Measurements from ENCODE around the gene HOOK2. TPM values are rescaled to one million over a fixed set of nuclear protein-coding genes. Genes with fewer than 3 reads are reported as not detected.

HOOK2 gene
- total and polyA plus RNA-seq, 9 of the 15 experiments (the other 6 are each of a cell fraction or from before 2014, with no cell fraction given), result 1.3 to 17.2 (median 9.9) TPM

GRCh38 chr19:12791345-12792050, 16.1 kb upstream of the HOOK2 start, which contains the start of gene JUNB:
Gene JUNB, plus strand, starts transcription at chr19:12791486. Its CDS starts 286 bp downstream, at chr19:12791772.
- CTCF ChIA-PET (ENCODE audit: low intra/inter-chr PET ratio), result no interaction called here
- WGBS (ENCODE audit: insufficient coverage, low coverage, missing lambda C conversion rate), result under 1% methylated on average over 65 of the region's 73 CpGs
- Histone ChIP-seq H3K4me2 (ENCODE audit: insufficient read depth, low read length) (peak within 1 kb of the TSS; percentile 96), H3K4me1 (replicated peaks in 1 of 2; ENCODE audit: control insufficient read depth in 2 of 2, insufficient read depth in 2 of 2, low read length in 2 of 2) (peaks cover 41 to 78% of the 10 kb centered on the region in 2 experiments), H3K27me3 (ENCODE audit: control insufficient read depth in 2 of 2, insufficient read depth in 2 of 2, low read length in 2 of 2) (no peaks in the 10 kb centered on the region), H3K9me3 (replicated peaks; ENCODE audit: control insufficient read depth, insufficient read depth, low read depth, low read length) (no peaks in the 10 kb centered on the region), H3K36me3 (ENCODE audit: control insufficient read depth, insufficient read depth, low read length) (no peaks in the 10 kb centered on the region), H4K20me1 (replicated peaks; ENCODE audit: control insufficient read depth, insufficient read depth, low read length) (peaks cover 13% of the 10 kb centered on the region; the same call in 1 of the 2 replicates), H3K4me3 (peak within 1 kb of the TSS; percentile 83), H2AFZ (ENCODE audit: low read depth, low read length) (peak within 1 kb of the TSS; percentile 58), H3K27ac (ENCODE audit: extremely low read depth, low read depth, low read length) (peak within 1 kb of the TSS; percentile 89), H3K9ac (ENCODE audit: insufficient read depth in 1 of 2, low read depth in 2 of 2, low read length in 2 of 2) (peak within 1 kb of the TSS; percentile 89 to 97), H3K9me1 (ENCODE audit: control insufficient read depth, insufficient read depth, low read length) (no peaks in the 10 kb centered on the region), H3K79me2 (ENCODE audit: control insufficient read depth, insufficient read depth, low read length) (peaks cover 36% of the 10 kb centered on the region)
- peak; percentile 83 for FAIRE-seq
- POLR2A ChIA-PET, result interaction anchor here (0.5 to 3.6 kb wide), 30 partner anchors 9 to 1055 kb away, joined by 3 to 44 read pairs (median 4); partner anchors contain the start of genes DHPS, DNASE2, GET3 and MAN2B1
- intact Hi-C loops (cut with micrococcal nuclease), result loop anchor here (10.0 kb wide), 1 partner anchor 227 kb away; no protein-coding TSS in a partner anchor
- BruUV-seq (replicated peaks), result TSS peak; percentile 23
- ATAC-seq, result peak; percentile 78
- DNase-seq (ENCODE audit: extremely low read depth in 1 of 4, low spot score in 3 of 4), result peak; percentile 80 to 98 (median 88)
- in situ Hi-C loops (cut with MboI), result no loop called here
- TF ChIP-seq GTF2B (IDR thresholded peaks at IDR 0.05; ENCODE audit: extremely low read depth, insufficient read length), result peak; percentile 67
- peak; percentile 85 for TF ChIP-seq GABPB1 (CRISPR knock-in tag; IDR thresholded peaks at IDR 0.05)
- peak; percentile 61 for TF ChIP-seq PHF20 (IDR thresholded peaks at IDR 0.05; ENCODE audit: partially characterized antibody)
- no peak for TF ChIP-seq ZNF766 (CRISPR knock-in tag; conservative IDR thresholded peaks at IDR 0.05)
- TF ChIP-seq KLF16 (IDR thresholded peaks at IDR 0.05), result no peak
- TF ChIP-seq ZNF764 (CRISPR knock-in tag; IDR thresholded peaks at IDR 0.05; ENCODE audit: low read depth), result 0 out of 2 replicates have a peak, but pooled peaks have one; percentile 25
- TF ChIP-seq XRCC5 (IDR thresholded peaks at IDR 0.05; ENCODE audit: low read depth, low read length), result peak; percentile 60
- peak; percentile 47 for TF ChIP-seq ARID1B (IDR thresholded peaks at IDR 0.05)
- TF ChIP-seq BRD4 (IDR thresholded peaks at IDR 0.05), result 0 out of 2 replicates have a peak, but pooled peaks have one; percentile 32
- peak; percentile 25; the same call in 1 of the 2 replicates for TF ChIP-seq USF1 (CRISPR knock-in tag; IDR thresholded peaks at IDR 0.05)
- no peak for TF ChIP-seq FOXA1 (IDR thresholded peaks at IDR 0.05; ENCODE audit: borderline replicate concordance)
- TF ChIP-seq ZNF197 (CRISPR knock-in tag; IDR thresholded peaks at IDR 0.05; ENCODE audit: low read depth), result no peak
- no peak for TF ChIP-seq EWSR1 (IDR thresholded peaks at IDR 0.05; ENCODE audit: borderline replicate concordance, low read depth, partially characterized antibody)
- 0 out of 2 replicates have a peak, but pooled peaks have one; percentile 38 for TF ChIP-seq RFX7 (CRISPR knock-in tag; IDR thresholded peaks at IDR 0.05)
- peak; percentile 78 for TF ChIP-seq NEUROD1 (IDR thresholded peaks at IDR 0.05; ENCODE audit: borderline replicate concordance, low read depth, low read length, partially characterized antibody)
- peak; percentile 83; the same call in 1 of the 2 replicates for TF ChIP-seq E2F5 (CRISPR knock-in tag; IDR thresholded peaks at IDR 0.05)
- no peak for TF ChIP-seq KLF13 (tag; IDR thresholded peaks at IDR 0.05; ENCODE audit: borderline replicate concordance, low read depth)
- TF ChIP-seq BCOR (IDR thresholded peaks at IDR 0.05), result no peak
- peak; percentile 99 for TF ChIP-seq POLR2G (IDR thresholded peaks at IDR 0.05; ENCODE audit: low read depth, low read length)
- no peak for TF ChIP-seq LARP7 (IDR thresholded peaks at IDR 0.05)
- no peak for TF ChIP-seq ZNF316 (IDR thresholded peaks at IDR 0.05)
